Activated CD8-positive, alpha-beta memory T cell treated with anti-CD3 and anti-CD28 coated beads, Interleukin-2, amount 50 U/mL, for 1 hour (primary cell): ENCODE measurements around the gene KDM2B.

Experiments
- DNase-seq: peaks from one replicate; pipeline ENCODE4 v3.0.0-alpha.2; 2020; ENCODE audit errors: extremely low read depth

The KDM2B gene

GRCh38 chr12:121461048-121461447 is 119.8 kb downstream of the KDM2B start:
- no peak for DNase-seq

DNA sequence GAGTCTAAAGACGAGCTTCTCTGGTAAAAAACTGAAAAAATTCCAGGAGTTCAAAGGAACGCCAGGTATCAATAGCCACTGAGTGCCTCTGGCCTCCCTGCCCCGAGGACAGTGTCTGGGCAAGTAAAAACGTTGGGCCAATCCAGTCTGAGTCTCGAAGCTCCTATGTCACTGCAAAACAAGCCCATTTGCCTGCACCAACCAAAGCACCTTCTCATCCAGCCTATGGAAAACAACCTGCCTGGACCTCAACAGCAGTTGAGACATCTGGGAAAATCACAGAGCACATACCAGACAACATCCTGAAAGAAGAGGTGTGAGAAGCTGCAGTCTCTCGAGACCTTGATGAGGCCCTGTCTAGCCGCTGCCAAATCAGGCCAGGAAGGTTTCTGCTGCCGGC is 124.3 kb downstream of the KDM2B start:
- no peak for DNase-seq

DNA sequence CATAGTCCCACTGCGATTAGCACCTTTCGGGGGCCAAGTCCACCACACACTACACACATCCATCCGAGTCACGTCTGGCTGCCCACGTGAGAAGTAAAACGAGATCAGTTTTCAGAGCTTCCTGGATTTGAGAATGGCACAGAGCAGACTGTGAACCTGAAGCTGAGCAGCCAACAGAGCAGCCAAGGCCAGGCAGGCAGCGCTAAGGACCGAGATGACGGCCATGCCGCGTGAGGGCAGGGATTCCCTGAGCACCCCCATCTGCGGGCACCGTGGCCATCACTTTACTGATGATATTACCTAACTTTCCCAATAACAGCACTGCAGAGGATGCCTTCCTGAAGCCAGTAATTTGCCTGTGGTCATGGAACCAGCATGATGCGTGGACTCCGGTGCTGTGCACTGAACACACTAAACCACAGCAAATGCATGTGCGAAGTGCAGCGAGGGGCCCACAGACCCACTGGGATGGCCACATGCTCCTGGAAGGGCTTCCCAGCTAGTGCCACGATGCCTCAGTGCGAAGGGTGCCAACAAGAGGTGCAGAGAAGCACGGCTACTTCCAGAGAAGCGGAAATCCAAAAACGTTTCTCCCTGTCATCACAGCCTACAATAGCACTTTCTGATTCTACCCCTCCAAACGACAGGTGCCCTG is 124.9 kb downstream of the KDM2B start:
- no peak for DNase-seq

DNA sequence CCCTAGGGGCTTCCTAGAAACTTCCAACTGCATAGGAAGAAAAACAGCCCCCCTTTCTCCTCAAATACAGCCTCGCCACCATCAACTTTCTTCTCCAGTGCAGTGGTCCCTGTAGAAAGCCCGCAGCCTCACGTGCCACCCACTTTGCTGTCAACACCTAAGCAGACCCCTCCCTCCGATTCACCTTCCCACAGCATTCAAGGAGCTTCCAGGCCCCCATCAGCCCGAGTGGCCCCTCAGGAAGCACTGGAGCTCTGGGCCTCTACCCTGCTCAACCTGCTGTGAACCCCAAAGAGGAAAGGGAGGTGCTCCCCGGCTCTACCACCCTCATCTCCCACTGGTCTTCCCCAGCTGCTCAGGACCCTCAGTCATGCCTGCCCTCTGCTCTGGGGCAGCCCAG is 125.9 kb downstream of the KDM2B start:
- DNase-seq: no peak

DNA sequence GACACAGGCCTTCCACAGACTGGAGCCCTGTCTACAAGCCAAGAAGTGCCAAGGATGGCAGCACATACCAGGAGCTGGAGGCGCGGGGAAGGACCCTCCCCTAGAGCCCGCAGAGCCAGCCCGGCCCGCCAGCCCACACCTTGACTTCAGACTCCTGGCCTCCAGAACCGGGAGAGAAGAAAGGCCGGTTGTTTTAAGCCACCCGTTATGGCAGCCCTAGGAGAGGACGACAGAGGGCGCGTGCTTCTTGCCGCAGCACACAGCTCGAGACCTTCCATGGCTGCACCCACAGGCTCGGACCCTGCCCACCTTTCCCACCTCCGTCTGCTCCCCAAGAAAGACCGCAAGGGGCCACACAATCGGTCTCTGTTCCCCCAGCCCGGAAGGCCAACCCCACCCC is 127.2 kb downstream of the KDM2B start:
- no peak for DNase-seq

GRCh38 chr12:121452985-121453360 is 127.8 kb downstream of the KDM2B start:
- no peak for DNase-seq

DNA sequence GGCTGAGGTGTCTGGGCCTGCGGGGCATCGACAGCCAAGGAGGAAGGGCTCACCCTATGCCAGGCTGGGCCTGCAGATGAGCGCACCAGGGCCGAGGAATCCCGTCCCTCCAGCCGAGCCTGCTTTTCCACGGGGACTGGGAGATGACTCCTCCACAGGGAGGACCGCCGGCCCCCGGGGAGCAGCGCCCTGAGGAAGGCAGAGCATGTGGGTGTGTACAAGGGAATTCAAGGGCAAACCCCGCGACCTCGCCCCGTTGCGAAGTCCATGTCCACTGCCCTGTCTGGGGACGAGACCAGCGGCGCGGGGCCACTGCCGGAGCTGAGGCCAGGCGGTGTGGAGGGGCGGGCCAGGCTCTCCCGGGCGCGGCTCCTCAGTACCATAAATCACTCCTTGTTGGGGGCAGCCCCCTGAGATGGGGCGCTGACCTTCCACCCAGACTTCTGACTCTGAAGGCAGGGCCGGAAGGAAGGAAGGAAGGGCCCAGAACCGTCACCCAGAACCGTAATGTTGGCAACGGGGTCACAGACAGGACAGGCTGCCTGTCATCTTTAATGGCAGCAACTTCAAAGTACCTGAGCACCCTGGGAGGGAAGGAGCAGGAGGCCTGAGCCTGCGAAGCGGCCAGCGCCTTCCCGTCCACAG is 128.4 kb downstream of the KDM2B start:
- DNase-seq: no peak

- no peak for DNase-seq
Measured at GRCh38 chr12:121451961-121452339, 128.9 kb downstream of the KDM2B start.

GRCh38 chr12:121448771-121449315 is 132.0 kb downstream of the KDM2B start:
- no peak for DNase-seq

DNA sequence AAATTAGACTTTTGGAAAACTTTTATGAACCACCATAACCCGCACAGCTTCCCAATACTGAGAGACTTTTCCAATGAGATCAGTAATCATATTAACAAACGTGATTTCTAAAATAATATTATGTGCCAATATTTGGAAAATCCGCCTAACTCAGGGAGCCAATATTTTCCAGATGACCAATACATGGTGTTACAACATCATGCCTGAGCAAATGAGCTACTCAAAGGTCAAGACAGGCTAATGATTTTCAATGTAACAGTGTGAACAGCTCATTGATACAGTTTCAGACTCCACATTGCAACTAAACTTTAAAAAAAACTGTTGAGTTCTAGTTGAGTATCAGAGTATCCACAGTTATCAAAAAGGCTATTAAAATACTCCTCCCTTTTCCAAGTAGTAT is 134.1 kb downstream of the KDM2B start:
- DNase-seq: no peak

GRCh38 chr12:121444842-121445202 is 136.0 kb downstream of the KDM2B start:
- no peak for DNase-seq

DNA sequence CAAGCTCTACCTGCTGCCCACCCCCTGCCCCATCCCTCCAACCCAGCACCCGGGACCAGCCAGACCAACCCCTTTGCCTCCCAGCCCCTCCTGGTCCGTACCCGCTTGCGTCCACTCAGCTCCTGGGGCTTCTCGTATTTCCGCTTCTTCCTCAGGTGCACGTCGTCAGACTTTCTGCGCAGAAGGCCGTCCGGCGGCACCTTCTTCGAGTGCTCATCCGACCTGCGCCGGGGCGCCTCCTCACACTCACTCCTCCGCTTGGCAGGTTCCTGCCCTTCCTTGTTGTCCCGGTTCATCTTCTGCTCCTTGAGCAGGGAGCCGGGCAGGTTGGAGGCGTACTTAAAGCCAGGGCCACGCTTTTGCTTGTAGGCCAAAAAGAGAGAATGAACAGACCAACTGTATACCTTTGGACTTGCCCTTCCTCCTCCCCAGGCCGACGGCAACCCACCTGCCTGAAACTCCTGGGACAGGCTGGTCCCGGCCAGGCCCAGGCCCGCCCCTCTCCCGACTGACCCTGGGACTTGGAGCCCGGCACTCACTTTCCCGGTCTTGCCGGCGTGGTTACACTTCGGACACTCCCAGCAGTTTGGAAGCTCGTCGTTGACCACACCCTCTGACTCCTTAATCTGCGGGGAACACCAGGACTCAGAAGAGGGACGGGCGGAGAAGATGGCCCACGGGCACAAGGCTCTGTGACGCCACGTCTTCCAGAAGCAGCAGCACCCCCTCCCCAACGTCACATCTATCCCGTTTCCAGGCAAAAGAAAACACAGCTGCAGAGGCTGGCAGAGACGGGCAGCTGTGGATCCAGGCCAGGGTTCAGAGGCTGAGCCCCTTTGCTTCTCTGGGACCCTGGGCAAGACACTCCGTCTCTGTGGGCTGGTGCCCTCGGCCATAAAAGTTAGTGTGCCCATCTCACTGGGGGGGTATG is 136.6 kb downstream of the KDM2B start:
- no peak for DNase-seq

- no peak for DNase-seq
Measured at GRCh38 chr12:121443193-121443870, 137.5 kb downstream of the KDM2B start.

DNA sequence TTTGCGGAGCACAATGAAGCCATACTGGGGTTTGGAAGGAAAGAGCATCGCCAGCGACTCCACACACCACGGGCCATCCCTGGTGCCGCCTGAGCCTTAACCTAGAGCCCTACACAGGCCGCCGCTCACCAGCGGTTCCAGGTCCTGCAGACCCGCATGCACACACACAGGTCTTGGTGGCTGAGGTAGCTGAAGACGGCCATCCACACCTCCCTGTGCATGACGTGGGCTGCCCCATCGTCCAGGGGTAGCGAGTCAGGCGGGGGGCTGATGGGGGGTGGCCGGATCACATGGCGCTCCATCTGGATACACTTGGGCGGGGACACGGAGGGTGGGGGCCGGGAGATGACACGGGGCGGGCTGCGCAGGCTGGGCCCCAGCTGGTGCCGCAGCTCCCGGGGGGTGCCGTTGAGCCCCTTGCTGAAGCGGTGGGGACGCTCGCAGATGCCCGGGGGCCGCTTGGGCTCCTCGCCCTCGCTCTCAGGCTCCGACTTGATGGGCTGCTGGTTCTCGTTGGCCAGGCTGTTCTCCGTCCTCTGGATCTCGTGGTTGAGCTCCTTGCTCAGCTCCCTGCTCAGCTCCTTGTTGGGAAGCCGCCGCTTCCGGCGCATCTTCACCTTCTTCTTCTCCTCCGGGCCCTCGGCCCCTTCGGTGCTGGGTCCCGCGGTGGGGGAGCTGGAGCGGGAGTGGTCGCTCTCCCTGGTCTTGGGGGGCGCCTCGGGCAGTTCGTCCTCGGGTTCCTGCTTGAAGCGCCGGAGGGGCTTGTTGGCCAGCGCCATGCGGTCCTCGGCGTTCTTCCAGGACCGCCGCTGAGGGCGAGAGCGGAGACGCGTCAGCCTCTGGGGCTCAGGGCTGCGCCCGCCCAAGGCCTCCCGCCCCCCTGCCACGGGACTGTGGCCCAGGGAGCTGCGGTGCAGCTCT is 138.5 kb downstream of the KDM2B start:
- no peak for DNase-seq

DNA sequence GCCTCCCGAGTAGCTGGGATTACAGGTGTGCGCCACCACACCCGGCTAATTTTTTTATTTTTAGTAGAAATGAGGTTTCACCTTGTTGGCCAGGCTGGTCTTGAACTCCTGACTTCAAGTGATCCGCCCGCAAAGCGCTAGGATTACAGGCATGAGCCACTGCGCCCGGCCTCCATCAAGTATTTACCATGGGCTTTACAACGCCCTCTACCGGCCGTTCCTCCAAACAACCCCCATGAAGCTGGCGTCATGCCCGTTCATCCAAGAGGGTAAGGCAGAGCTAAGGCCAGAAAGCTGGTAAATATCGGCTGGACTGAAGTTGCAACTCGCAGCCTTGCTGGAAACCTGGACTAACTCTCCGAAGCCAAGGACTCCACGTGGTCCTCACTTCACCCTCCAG is 139.3 kb downstream of the KDM2B start:
- DNase-seq: no peak

GRCh38 chr12:121440768-121441167 is 140.1 kb downstream of the KDM2B start:
- no peak for DNase-seq

GRCh38 chr12:121439715-121440114 is 141.1 kb downstream of the KDM2B start:
- no peak for DNase-seq

GRCh38 chr12:121438905-121439304 is 141.9 kb downstream of the KDM2B start:
- DNase-seq: no peak

GRCh38 chr12:121436706-121437105 is 144.1 kb downstream of the KDM2B start:
- DNase-seq: no peak

GRCh38 chr12:121432740-121433480 is 147.9 kb downstream of the KDM2B start:
- no peak for DNase-seq
